Activated CD8-positive, alpha-beta memory T cell treated with anti-CD3 and anti-CD28 coated beads, Interleukin-2, amount 50 U/mL, for 1 hour (primary cell): ENCODE measurements around the gene LARP4.
"Not testable (repeated sequence)": the region's sequence is repeated elsewhere in the genome, so short reads cannot be mapped to it uniquely, and the experiment has no call there.

Experiments used
- DNase-seq: peaks from one replicate; pipeline ENCODE4 v3.0.0-alpha.2; 2020; ENCODE audit errors: extremely low read depth

Gene LARP4

GRCh38 chr12:50400638-50401499 is at the start of gene LARP4:
Gene LARP4 (plus strand): TSS chr12:50400885. CDS start chr12:50401011, 126 bp downstream.
- DNase-seq: peak; percentile 77

DNA sequence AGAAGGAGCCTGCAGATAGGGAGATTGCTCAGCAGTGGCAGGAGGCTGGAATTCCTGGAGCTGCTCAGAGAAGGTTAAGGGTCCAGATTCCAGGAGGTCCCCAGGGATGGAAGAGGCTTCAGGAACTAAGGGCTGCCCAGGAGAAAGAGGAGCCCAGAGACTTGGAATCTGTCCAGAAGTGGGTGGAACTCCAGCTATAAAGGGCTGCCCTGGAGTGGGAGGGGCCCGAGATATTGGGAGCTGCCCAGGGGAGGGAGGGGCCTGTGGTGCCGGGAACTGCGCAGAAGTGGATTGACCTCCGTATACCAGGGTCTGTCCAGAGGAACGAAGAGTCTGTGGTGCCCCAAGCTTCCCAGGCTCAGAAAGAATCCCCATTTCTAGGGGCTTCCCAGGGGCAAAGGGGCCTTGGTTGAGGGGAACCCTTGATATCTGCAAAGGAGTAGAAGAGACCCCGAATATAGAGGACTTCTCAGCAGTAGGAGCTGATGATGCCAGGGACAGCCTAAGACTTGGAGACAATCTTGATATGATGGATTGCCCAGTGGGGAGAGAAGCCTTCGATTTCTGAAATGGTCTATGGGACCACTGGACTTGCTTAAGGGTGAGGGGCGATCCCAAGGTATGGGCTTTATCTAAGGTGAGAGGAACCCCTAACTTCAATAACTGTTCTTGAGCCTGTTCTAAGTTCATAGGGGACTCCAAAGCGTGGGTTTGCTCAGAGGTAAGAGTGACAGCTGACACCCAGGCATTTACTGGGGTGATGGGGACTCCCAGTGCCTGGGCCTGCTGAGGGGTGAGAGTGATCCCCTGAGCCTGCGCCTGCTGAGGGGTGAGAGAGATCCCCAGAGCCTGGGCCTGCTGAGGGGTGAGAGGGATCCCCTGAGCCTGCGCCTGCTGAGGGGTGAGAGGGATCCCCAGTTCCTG is 49.3 kb upstream of the LARP4 start:
- no peak for DNase-seq

DNA sequence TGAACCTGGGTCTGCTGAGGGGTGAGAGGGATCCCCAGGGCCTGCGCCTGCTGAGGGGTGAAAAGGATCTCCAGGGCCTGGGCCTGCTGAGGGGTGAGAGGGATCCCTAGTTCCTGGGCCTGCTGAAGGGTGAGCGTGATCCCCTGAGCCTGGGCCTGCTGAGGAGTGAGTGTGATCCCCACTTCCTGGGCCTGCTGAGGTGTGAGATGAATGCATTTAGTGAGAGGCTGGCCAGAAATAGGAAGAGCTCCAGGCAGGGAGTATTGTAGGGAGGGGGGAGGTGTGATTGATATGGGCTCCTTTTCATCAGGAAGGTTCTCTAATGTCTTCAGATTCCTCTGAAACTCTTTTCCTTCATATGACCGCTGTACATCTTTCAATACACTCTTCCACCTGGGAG is 47.3 kb upstream of the LARP4 start:
- DNase-seq: no peak

GRCh38 chr12:50353869-50354593 is 46.7 kb upstream of the LARP4 start:
- DNase-seq: no peak

DNA sequence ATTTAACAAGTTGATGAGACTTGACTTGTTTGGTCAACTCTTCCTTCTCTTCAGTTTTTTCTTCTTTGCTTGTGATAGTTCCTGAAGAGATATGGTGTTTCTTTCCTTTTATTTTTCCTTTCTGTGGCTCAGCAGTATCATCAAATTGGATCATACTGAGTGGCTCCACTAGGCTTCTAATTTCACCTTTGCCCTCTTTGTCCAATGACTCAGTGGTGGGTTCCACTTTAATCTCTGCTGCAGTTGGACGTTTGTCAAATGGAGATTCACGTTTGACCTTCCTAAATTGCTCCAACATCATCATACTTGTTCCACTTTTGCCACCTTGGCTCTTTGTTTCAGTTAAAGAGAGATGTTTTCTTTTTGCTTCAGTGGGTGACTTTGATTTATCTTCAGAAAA is 45.8 kb upstream of the LARP4 start:
- no peak for DNase-seq

GRCh38 chr12:50355365-50355764 is 45.3 kb upstream of the LARP4 start:
- DNase-seq: no peak

DNA sequence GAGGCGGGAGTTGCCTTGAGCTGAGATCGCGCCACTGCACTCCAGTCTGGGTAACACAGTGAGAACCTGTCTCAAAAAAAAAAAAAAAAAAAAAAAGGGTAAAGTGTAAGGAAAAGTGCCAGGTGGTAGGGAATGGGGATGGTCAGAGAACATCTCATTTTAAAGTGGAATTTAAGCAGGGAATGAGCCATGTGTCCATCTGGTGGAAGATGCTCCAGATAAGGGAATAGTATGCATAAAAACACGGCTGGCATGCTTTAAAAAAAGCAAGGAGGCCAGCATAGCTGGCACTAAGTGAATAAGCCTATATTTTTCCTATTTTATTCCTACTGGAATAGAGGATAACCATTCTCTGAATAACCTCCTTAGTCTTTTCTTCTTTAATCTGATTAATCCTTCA is 38.0 kb upstream of the LARP4 start:
- no peak for DNase-seq

- DNase-seq: no peak
These were observed 37.5 kb upstream of the LARP4 start for GRCh38 chr12:50363141-50363540.

GRCh38 chr12:50365709-50366406 is 34.8 kb upstream of the LARP4 start:
- no peak for DNase-seq

DNA sequence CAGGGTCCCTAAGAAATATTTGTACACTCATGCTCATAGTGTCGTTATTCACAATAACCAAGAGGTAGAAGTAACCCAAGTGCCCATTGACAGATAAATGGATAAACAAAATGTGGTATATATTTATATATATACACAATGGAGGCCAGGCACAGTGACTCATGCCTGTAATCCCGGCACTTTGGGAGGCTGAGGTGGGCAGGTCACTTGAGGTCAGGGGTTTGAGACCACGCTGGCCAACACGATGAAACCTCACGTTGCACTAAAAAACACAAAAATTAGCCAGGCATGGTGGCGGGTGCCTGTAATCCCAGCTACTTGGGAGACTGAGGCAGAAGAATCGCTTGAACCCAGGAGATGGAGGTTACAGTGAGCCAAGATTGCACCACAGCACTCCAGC is 30.0 kb upstream of the LARP4 start:
- not testable (repeated sequence) for DNase-seq

GRCh38 chr12:50375802-50376201 is 24.9 kb upstream of the LARP4 start:
- DNase-seq: no peak

GRCh38 chr12:50380761-50381325 is 19.8 kb upstream of the LARP4 start:
- no peak for DNase-seq

GRCh38 chr12:50387487-50387886 is 13.2 kb upstream of the LARP4 start:
- no peak for DNase-seq

DNA sequence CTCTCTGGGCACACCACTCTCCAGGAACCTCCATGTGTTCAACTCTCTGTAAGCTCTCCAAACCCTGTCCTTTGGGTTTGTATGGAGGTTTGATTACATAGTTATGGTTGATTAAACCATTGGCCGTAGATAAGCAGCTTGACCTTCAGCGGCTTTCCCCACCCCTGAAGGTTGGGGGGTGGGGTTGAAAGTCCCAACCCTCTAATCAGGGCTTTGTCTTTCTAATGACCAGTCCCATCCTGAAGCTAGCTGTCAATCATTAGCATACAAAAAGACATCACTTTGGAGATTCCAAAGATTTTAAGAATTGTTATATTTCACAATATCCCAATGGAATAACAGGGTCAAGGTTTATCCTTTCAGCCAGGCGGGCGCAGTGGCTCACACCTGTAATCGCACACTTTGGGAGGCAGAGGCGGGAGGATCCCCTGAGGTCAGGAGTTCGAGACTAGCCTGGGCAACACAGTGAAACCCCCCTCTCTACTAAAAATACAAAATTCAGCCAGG is 12.7 kb upstream of the LARP4 start:
- DNase-seq: no peak

DNA sequence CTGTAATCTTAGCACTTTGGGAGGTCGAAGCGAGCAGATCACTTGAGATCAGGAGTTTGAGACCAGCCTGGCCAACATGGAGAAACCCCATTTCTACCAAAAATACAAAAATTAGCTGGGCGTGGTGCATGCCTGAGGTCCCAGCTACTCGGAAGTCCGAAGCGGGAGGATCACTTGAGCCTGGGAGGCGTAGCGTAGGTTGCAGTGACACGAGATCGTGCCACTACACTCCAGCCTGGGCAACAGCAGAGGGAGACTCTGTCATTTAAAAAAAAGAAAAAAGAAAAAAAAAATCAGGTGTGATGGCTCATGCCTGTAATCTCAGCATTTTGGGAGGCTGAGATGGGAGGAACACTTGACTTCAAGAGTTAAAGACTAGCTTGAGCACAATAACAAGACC is 11.9 kb upstream of the LARP4 start:
- not testable (repeated sequence) for DNase-seq

DNA sequence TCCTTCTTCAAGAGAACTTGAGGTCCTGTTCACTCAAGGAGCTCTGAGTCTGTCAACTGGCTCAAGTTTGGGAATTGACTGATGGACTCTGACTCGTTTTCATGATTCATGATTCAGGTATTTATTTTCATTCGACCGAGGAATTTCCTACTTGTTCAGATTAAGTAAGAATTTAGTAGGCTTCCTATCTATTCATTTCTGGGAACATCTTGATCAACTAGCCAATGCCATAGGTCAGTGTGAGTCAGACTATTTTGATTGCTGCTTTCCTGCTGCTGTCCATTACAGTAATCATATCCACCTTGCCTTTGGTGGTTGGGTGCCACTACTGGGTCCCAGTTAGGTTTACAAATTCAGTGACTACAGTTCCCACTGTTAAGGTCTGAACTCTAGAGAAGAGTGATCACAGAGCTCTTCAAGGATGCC is 10.4 kb upstream of the LARP4 start:
- DNase-seq: no peak

GRCh38 chr12:50394469-50395029 is 6.1 kb upstream of the LARP4 start:
- DNase-seq: no peak

DNA sequence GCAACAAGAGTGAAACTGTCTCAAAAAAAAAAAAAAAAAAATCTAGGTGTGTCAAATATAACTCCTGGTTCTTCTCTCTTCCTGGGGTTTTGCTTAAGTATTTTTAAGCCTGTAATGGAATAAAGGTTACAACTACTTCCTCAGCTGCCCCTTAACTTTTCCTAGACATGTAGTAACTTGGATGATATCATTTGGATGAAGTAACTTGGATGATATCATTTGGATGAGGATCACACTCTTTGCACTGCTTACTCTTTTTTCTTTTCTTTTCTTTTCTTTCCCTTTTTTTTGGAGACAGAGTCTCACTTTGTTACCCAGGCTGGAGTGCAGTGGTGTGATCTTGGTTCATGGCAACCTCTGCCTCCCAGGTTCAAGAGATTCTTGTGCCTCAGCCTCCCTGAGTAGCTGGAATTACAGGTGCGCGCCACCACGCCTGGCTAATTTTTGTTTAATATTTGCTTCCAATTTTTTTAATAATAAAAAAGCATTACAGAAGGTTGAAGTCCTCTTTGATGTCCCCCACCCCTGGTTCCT is 3.5 kb upstream of the LARP4 start:
- no peak for DNase-seq

DNA sequence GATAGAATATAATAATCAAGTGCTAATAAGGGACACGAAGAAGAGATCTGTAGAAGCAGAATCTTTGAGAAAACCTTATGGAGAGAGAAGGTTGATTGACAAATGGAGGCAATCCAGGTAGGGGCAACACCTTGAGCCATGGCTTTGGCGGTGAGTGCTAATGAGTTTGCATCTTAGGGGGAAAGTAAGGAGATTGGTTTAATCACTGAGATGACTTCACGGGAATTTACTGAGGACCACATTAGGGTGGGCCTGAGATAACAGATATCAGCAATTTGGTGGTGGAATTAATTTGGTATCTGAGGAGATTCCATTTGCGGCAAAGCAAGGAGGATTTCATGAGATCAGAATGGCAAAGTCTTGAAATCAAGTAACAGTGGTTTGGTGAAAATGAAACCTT is 1.8 kb upstream of the LARP4 start:
- no peak for DNase-seq

GRCh38 chr12:50400104-50400637 is 514 bp upstream of the LARP4 start:
- no peak for DNase-seq
